ENCODE measurements around the gene CYP19A1. TPM values are rescaled to one million over a fixed set of nuclear protein-coding genes. Genes with fewer than 3 reads are reported as not detected.

CYP19A1 gene
- total and polyA plus RNA-seq, 4 donors, result 0.03 to 124 (median 0.50) TPM; not detected in 1

GRCh38 chr15:51227940-51228732 is 110.3 kb downstream of the CYP19A1 start:
- TF ChIP-seq HNF4G (IDR thresholded peaks at IDR 0.05), result no peak
- TF ChIP-seq FOXA2 (IDR thresholded peaks at IDR 0.05), result no peak
- TF ChIP-seq RAD21 (IDR thresholded peaks at IDR 0.05), result no peak
- TF ChIP-seq NR2F2 (IDR thresholded peaks at IDR 0.05), result no peak
- no peak for TF ChIP-seq CTCF (IDR thresholded peaks at IDR 0.05; ENCODE audit: low read depth, low read length, missing input control)
- TF ChIP-seq, protein P1, sequence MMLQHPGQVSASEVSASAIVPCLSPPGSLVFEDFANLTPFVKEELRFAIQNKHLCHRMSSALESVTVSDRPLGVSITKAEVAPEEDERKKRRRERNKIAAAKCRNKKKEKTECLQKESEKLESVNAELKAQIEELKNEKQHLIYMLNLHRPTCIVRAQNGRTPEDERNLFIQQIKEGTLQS (IDR thresholded peaks at IDR 0.05), result no peak
- TF ChIP-seq RXRA (IDR thresholded peaks at IDR 0.05), result no peak
- WGBS, result 55% methylated on average over 3 of the region's 3 CpGs
- Histone ChIP-seq H3K4me3 (ENCODE audit: low read depth in 1 of 3, low read length in 3 of 3) (no peak overlapping the region), H3K9me3 (ENCODE audit: control insufficient read depth in 4 of 4, low read length in 3 of 4) (peaks cover 0 to 2% (median 0%) of the 10 kb centered on the region in 4 donors), H3K27ac (ENCODE audit: low read depth in 1 of 2, low read length in 2 of 2) (no peak overlapping the region), H3K36me3 (ENCODE audit: control insufficient read depth in 4 of 4, insufficient read depth in 3 of 4, low read depth in 1 of 4, low read length in 3 of 4) (no peaks in the 10 kb centered on the region), H3K9ac (ENCODE audit: low read depth in 1 of 2, low read length in 2 of 2) (no peak overlapping the region), H3K27me3 (ENCODE audit: control insufficient read depth in 4 of 4, insufficient read depth in 4 of 4, low read length in 3 of 4) (no peaks in the 10 kb centered on the region), H3K4me1 (ENCODE audit: control insufficient read depth in 4 of 4, insufficient read depth in 4 of 4, low read length in 3 of 4) (no peaks in the 10 kb centered on the region)
- no peak for DNase-seq (ENCODE audit: low spot score)

- no peak overlapping the region for H3K9ac ChIP-seq (ENCODE audit: low read depth in 1 of 2, low read length in 2 of 2)
- H3K27ac ChIP-seq (ENCODE audit: low read depth in 1 of 2, low read length in 2 of 2), result no peak overlapping the region
- H3K36me3 ChIP-seq (ENCODE audit: control insufficient read depth in 4 of 4, insufficient read depth in 3 of 4, low read depth in 1 of 4, low read length in 3 of 4), result no peaks in the 10 kb centered on the region
- TF ChIP-seq TAF1 (conservative IDR thresholded peaks at IDR 0.05), result no peak
- no peak for TF ChIP-seq JUND (IDR thresholded peaks at IDR 0.05)
- no peak for TF ChIP-seq CTCF (IDR thresholded peaks at IDR 0.05; ENCODE audit: low read depth, low read length, missing input control)
- no peak for TF ChIP-seq SP1 (IDR thresholded peaks at IDR 0.05)
- TF ChIP-seq, protein P2, sequence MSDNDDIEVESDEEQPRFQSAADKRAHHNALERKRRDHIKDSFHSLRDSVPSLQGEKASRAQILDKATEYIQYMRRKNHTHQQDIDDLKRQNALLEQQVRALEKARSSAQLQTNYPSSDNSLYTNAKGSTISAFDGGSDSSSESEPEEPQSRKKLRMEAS (IDR thresholded peaks at IDR 0.05), result no peak
- no peak for TF ChIP-seq REST (IDR thresholded peaks at IDR 0.05)
- TF ChIP-seq FOXA1 (IDR thresholded peaks at IDR 0.05), result no peak
- TF ChIP-seq FOXA2 (IDR thresholded peaks at IDR 0.05), result no peak
- TF ChIP-seq RXRA (IDR thresholded peaks at IDR 0.05), result no peak
- no peak for TF ChIP-seq EGR1 (IDR thresholded peaks at IDR 0.05; ENCODE audit: low read depth in 2 of 2)
- H3K27me3 ChIP-seq (ENCODE audit: control insufficient read depth in 4 of 4, insufficient read depth in 4 of 4, low read length in 3 of 4), result no peaks in the 10 kb centered on the region
- H3K9me3 ChIP-seq (ENCODE audit: control insufficient read depth in 4 of 4, low read length in 3 of 4), result peaks cover 0 to 2% (median 0%) of the 10 kb centered on the region in 4 donors
- no peaks in the 10 kb centered on the region for H3K4me1 ChIP-seq (ENCODE audit: control insufficient read depth in 4 of 4, insufficient read depth in 4 of 4, low read length in 3 of 4)
- 87% methylated on average over 6 of the region's 6 CpGs for WGBS
- no peak overlapping the region for H3K4me3 ChIP-seq (ENCODE audit: low read depth in 1 of 3, low read length in 3 of 3)
- DNase-seq (ENCODE audit: low spot score), result no peak
Observed at GRCh38 chr15:51226576-51227210, 111.7 kb downstream of the CYP19A1 start.
